ENCODE results near the gene NRG3. TPM values are rescaled to one million over a fixed set of nuclear protein-coding genes. Genes with fewer than 3 reads are reported as not detected.

Gene NRG3
- total and polyA plus RNA-seq, 12 donors = 0.46 to 3.8 (median 1.3) TPM

DNA sequence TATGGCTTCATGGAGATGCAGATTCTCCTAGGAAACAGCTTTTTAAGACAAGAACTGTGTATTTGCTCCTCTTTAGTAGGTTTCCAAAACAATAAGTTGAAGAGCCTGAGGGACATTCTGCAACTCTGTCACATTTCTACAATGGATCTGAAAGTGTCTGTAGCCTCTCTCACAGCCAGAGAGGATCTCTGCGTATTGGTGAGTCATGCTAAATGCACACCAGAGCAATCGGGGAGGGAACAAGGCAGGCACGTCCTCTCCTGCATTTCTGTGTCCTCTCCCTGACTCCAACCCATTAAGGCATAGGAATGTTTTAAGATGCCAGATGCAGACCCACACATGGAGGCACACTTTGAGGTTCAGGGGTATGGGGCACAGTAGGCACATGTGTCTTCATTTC lies 1137.9 kb downstream of the NRG3 start:
- intact Hi-C loops (cut with DNase I) = no loop called here
- Histone ChIP-seq H3K4me1 (replicated peaks in 1 of 2) (no peaks in the 10 kb centered on the region), H3K27me3 (no peaks in the 10 kb centered on the region), H3K4me3 (no peak overlapping the region), H3K9me3 (replicated peaks in 1 of 3) (no peaks in the 10 kb centered on the region), H3K36me3 (replicated peaks in 1 of 2) (no peaks in the 10 kb centered on the region), H3K27ac (no peak overlapping the region)
- TF ChIP-seq POLR2A (IDR thresholded peaks at IDR 0.05) (no peak), CTCF (IDR thresholded peaks at IDR 0.05) (no peak)
- DNase-seq = no peak
- 30 to 63% (median 51%) methylated on average over 3 of the region's 3 CpGs for WGBS, 4 donors

DNA sequence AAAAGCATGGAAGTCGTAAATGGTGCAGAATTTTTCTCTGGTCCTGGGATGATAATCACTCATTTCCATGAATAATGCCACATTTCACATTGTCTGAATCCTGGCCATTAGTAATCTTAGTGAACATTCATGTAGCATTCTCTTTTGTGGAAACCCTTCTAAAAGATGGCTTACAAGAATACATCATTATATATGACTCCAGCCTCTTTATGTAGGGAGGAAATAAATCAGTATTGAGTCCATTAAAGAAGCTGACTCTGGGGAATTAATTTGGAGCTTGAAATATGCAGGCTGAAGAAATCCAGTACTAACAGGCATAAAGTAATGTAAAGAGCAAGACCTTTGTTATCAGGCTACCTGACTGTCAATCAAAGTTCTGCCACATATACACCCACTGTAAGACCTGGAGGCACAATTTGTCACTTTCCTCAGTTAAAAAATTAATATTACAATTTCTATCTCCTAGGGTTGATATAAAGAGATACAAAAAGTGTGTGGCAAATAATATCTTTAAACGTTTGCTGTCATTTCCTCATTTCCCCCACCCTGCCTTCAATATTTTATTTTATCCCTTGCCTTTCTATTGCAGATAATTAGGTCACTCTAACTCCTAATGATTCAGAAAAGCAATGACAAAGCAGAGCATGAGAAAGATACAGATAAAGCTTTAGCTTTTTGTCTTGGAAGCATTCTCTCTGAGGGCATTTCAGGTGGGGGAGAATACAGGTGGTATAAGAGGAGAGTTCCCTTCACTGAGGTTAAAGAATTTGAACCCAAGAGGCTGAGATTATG lies 1142.3 kb downstream of the NRG3 start:
- 57 to 66% (median 63%) methylated on average over 2 of the region's 2 CpGs for WGBS, 4 donors
- H3K27me3 ChIP-seq = no peaks in the 10 kb centered on the region
- no peaks in the 10 kb centered on the region for H3K4me1 ChIP-seq (replicated peaks in 1 of 2)
- no peak overlapping the region for H3K4me3 ChIP-seq
- intact Hi-C loops (cut with DNase I) = no loop called here
- no peak overlapping the region for H3K27ac ChIP-seq
- DNase-seq = no peak
- TF ChIP-seq CTCF (IDR thresholded peaks at IDR 0.05) = no peak
- TF ChIP-seq POLR2A (IDR thresholded peaks at IDR 0.05) = no peak
- no peaks in the 10 kb centered on the region for H3K9me3 ChIP-seq (replicated peaks in 1 of 3)
- H3K36me3 ChIP-seq (replicated peaks in 1 of 2) = no peaks in the 10 kb centered on the region

- Histone ChIP-seq H3K27ac (no peak overlapping the region), H3K4me1 (replicated peaks in 1 of 2) (no peaks in the 10 kb centered on the region), H3K9me3 (replicated peaks in 1 of 3) (no peaks in the 10 kb centered on the region), H3K27me3 (no peaks in the 10 kb centered on the region), H3K4me3 (no peak overlapping the region), H3K36me3 (replicated peaks in 1 of 2) (no peaks in the 10 kb centered on the region)
- 48 to 52% (median 49%) methylated on average over 2 of the region's 2 CpGs for WGBS, 4 donors
- intact Hi-C loops (cut with DNase I) = no loop called here
- no peak for TF ChIP-seq CTCF (IDR thresholded peaks at IDR 0.05)
- no peak for TF ChIP-seq POLR2A (IDR thresholded peaks at IDR 0.05)
- DNase-seq = no peak
Observed at GRCh38 chr10:83023662-83024061, 1148.7 kb downstream of the NRG3 start.

Small RNA genes within 50 kb of the gene (small RNA-seq; reads per million reads assigned to genes)
- gene RNU6-441P = 0 reads per million in 2 donors
